Fibroblast of pulmonary artery (primary cell): ENCODE results near the gene GRIP1.

Experiments used
- DNase-seq: peaks from one replicate; pipeline ENCODE4 v3.0.0-alpha.2; 2010; ENCODE audit warnings: low read depth
- H3K4me3 ChIP-seq: replicated peaks from 2 replicates; pipeline ENCODE4 v1.5.1; 2011; ENCODE audit warnings: low read depth, mild to moderate bottlenecking, control low read depth, low read length, moderate library complexity
- CTCF ChIP-seq: IDR thresholded peaks from 2 replicates; pipeline ENCODE4 v1.5.1; 2011; ENCODE audit warnings: mild to moderate bottlenecking, control low read depth, low read length, inconsistent platforms; ENCODE audit errors: missing control alignments

The GRIP1 gene

GRCh38 chr12:66716522-66716921 lies 37.6 kb upstream of the GRIP1 start:
- H3K4me3 ChIP-seq: no peak overlapping the region
- no peak for TF ChIP-seq CTCF
- DNase-seq: no peak

- no peak overlapping the region for H3K4me3 ChIP-seq
- TF ChIP-seq CTCF: no peak
- no peak for DNase-seq
Measured at GRCh38 chr12:66714709-66715108, 35.8 kb upstream of the GRIP1 start.

- H3K4me3 ChIP-seq: no peak overlapping the region
Measured at GRCh38 chr12:66713984-66714383, 35.1 kb upstream of the GRIP1 start.

GRCh38 chr12:66709893-66710292 lies 31.0 kb upstream of the GRIP1 start:
- H3K4me3 ChIP-seq: no peak overlapping the region
- no peak for DNase-seq
- TF ChIP-seq CTCF: no peak

More at GRCh38 chr12:66713984-66714383, 35.1 kb upstream of the GRIP1 start:
- TF ChIP-seq CTCF: no peak
- DNase-seq: no peak

GRCh38 chr12:66709457-66709773 lies 30.5 kb upstream of the GRIP1 start:
- no peak for DNase-seq
- no peak overlapping the region for H3K4me3 ChIP-seq
- TF ChIP-seq CTCF: no peak

GRCh38 chr12:66708704-66709456 lies 30.0 kb upstream of the GRIP1 start:
- H3K4me3 ChIP-seq: no peak overlapping the region
- TF ChIP-seq CTCF: peak; percentile 40
- peak; percentile 29 for DNase-seq

GRCh38 chr12:66707002-66707697 lies 28.3 kb upstream of the GRIP1 start:
- H3K4me3 ChIP-seq: no peak overlapping the region
- DNase-seq: no peak
- TF ChIP-seq CTCF: no peak
